Prostate gland (tissue), 2 donors: ENCODE results near the gene MYH9.

Experiments used
- CTCF ChIP-seq, 4 experiments: fragments of 200-600 bp in 2 of 4; fragments of 450-650 bp in 2 of 4; sonication (generic) in 2 of 4; IDR thresholded peaks; 1 replicate in 3 of 4; 2 replicates in 1 of 4; pipeline ENCODE4 v1.5.1; 2016 to 2019; ENCODE audit warnings: antibody characterized with exemption in 4 of 4, mild to moderate bottlenecking in 2 of 4, moderate library complexity in 2 of 4
- POLR2A ChIP-seq: fragments of 450-650 bp; IDR thresholded peaks from one replicate; pipeline ENCODE4 v1.6.1; 2016; ENCODE audit warnings: antibody characterized with exemption, mild to moderate bottlenecking

DNA sequence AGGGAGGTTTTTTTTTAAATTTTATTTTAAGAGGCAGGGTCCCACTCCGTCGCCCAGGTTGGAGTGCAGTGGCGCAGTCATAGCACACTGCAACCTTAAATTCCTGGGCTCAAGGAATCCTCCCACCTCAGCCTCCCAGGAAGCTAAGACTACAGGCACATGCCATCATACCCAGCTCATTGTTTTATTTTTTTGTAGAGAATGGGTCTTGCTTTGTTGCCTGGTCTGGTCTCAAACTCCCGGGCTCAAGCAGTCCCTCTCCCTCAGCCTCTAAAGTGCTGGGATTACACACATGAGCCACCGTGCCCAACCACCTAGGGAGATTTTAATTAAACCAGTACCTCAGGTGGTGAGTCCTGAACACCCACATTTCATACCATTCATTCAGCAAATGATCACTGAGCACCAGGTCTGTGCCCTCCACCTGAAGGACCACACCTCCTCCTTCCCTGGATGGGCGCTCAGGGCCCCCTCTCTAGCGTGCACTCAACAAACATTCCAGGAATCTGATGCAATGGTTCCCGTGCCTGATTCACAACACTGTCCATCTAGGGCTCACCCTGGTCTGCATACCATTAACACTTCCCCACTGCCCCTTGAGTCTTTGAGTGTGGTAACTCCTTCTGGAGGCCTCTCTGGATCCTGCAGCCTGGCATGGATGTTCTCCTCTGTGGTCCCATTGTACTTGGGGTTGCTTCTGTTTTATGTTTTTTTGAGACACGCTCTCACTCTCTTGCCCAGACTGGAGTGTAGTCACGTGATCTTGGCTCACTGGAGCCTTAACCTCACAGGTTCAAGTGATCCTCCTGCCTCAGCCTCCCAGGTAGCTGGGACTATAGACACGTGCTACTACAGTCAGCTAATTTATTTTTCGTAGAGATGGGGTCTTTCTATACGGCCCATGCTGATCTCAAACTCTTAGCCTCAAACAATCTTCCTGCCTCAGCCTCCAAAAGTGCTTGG is 9.6 kb upstream of the MYH9 start:
- TF ChIP-seq CTCF (IDR thresholded peaks at IDR 0.05), result no peak
- no peak for TF ChIP-seq POLR2A
